Omental fat pad (tissue), 4 donors: Measurements from ENCODE around the gene SNX21. TPM values are rescaled to one million over a fixed set of nuclear protein-coding genes. Genes with fewer than 3 reads are reported as not detected.

Experiments used
- ATAC-seq: fragments of 150-250 bp; one replicate; pipeline ENCODE4 v1.9.1; 2016; ENCODE audit warnings: mild to moderate bottlenecking, moderate library complexity; ENCODE audit not compliant: low FRiP score
- DNase-seq: peaks from one replicate; pipeline ENCODE4 v3.0.0-alpha.2; 2019; ENCODE audit warnings: low spot score
- total RNA-seq, 4 donors: library from RNA; depleted of rRNA; stranded (reverse); fragments of >200 nt; gene quantifications; one replicate each; pipeline ENCODE4 v1.1.0, GENCODE V29; 2016
- TF ChIP-seq, protein P1 (sequence below), 3 donors: fragments of 450-650 bp; IDR thresholded peaks; one replicate each; pipeline ENCODE4 v1.5.1; 2016 to 2017; ENCODE audit warnings: antibody characterized with exemption in 3 of 3, mild to moderate bottlenecking in 3 of 3, moderate library complexity in 2 of 3

Gene SNX21
- total RNA-seq, 4 donors from 2014 or later, result 42.6 to 147 (median 66.8) TPM

DNA sequence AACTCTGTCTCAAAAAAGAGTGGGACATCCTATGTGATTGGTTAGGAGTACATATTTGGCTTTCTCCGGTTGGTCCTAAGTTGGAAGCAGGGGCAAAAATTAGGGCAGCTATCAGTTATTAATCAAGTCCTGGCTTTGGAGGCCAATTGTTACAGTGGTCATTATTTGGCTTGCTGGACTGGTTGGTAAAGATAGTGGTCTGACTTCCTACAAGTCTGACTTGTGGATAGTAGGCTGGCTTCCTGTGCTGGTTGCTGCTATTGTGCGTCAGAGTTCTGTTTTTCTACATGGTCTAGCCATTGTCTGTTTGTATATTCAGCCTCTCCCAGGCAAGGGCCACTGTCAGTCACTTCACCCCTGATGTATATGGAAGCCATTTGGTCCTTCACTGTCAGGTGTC, 16.6 kb downstream of the SNX21 start:
- no peak for DNase-seq
- no peak for ATAC-seq
- TF ChIP-seq, protein P1, sequence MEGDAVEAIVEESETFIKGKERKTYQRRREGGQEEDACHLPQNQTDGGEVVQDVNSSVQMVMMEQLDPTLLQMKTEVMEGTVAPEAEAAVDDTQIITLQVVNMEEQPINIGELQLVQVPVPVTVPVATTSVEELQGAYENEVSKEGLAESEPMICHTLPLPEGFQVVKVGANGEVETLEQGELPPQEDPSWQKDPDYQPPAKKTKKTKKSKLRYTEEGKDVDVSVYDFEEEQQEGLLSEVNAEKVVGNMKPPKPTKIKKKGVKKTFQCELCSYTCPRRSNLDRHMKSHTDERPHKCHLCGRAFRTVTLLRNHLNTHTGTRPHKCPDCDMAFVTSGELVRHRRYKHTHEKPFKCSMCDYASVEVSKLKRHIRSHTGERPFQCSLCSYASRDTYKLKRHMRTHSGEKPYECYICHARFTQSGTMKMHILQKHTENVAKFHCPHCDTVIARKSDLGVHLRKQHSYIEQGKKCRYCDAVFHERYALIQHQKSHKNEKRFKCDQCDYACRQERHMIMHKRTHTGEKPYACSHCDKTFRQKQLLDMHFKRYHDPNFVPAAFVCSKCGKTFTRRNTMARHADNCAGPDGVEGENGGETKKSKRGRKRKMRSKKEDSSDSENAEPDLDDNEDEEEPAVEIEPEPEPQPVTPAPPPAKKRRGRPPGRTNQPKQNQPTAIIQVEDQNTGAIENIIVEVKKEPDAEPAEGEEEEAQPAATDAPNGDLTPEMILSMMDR (IDR thresholded peaks at IDR 0.05), result no peak

- ATAC-seq (no peak), DNase-seq (no peak)
- TF ChIP-seq, protein P1 (IDR thresholded peaks at IDR 0.05), result no peak
Measured at GRCh38 chr20:45850926-45851325, 17.3 kb downstream of the SNX21 start.

DNA sequence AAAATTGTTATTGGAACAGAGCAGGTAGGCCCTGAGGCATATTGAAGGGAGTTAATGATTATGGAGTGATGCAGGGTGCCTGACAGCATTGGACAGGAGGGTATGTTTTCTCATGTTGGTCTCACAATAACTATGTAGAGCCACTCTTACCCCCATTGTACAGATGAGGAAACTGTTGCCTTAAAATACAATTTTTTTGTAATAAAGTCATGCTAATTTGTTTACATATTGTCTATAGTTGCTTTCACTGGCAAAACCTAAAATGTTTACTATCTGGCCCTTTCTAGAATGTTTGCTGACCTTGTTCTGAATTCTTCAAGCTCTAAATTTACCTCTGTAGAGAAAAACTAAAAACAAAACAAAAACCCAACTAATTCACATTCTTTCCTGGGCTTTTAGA, 17.9 kb downstream of the SNX21 start:
- TF ChIP-seq, protein P1 (IDR thresholded peaks at IDR 0.05), result no peak
- DNase-seq (no peak), ATAC-seq (no peak)

GRCh38 chr20:45852326-45852725, 18.7 kb downstream of the SNX21 start:
- TF ChIP-seq, protein P1 (IDR thresholded peaks at IDR 0.05), result no peak
- DNase-seq, result no peak
- no peak for ATAC-seq

DNA sequence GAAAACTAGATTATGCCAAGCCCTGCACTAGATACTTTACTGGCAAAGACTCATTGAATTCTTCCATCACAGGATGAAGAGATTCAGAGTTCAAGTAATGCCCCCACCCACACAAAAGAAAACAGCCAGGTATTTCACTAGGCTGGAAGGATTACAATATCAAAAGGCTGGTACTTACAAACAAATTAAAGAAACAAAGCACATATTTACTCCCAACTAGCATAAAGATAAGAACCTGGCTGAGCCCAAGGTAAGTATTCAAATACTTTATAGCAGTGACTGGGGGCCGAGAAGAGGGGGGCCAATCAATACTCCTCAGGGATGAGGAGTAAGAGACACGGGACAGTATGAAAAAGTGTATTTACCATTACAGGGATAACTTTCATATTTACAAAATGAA, 19.9 kb downstream of the SNX21 start:
- ATAC-seq (no peak), DNase-seq (no peak)
- TF ChIP-seq, protein P1 (IDR thresholded peaks at IDR 0.05), result no peak

- ATAC-seq, result peak; percentile 97
- TF ChIP-seq, protein P1 (IDR thresholded peaks at IDR 0.05), result no peak
- peak; percentile 90 for DNase-seq
Measured at GRCh38 chr20:45857114-45857881, 23.7 kb downstream of the SNX21 start, which contains the start of the genes ACOT8 and ZSWIM3. TSS of gene ACOT8 (minus strand) at chr20:45857392. CDS start at chr20:45857315, 77 bp downstream. TSS of gene ZSWIM3 (plus strand) at chr20:45857614. CDS start at chr20:45857826, 212 bp downstream.

DNA sequence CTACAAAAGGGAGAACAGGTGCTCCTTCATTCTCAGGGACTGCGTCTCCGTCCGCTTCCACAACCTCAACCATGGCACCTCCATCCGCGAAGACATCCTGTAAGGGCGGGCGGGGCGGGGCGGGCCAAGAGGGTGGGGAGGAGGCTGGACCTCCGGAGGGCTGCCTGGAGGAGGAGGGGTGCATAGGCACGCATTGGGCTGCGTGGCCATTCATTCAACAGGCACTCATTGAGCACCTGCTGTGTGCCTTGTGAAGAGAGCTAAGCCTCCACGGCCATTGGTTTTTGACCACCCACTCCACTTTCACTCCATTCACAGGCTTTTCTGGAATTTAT, 24.2 kb downstream of the SNX21 start:
- ATAC-seq (no peak), DNase-seq (no peak)
- TF ChIP-seq, protein P1 (IDR thresholded peaks at IDR 0.05), result no peak
